Measurements from ENCODE around the gene SERINC2.

DNA sequence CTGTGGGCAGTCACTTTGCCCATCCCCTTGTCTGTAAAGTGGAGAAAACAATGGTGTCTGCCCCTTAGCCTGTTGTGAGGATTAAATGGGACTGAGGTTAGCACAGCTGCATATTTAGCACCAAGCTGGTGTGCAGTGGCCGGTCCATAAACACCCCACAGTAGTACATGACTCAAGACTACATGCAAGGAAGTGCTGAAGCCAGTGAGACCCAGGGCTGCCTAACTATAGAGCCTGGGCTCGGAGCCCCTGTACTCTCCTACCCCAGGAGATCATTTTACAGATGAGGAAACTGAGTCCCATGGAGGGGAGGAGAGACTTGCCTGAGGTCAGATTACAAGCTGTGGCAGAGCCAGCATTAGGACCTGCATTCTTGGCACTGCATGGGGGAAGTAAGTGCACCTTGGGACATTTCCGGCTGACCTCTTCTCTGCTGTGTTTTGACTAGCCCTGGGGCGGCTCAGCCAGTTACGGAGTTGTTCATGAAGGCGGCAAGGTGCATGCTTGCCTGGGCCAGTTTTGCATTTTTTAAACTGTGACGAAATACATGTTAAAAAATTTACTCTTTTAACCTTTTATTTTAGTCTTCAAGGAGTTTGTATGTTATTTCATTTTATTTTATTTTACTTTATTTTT, 3.2 kb downstream of the SERINC2 start:
- no peak for TF ChIP-seq GATA3 (IDR thresholded peaks at IDR 0.05; ENCODE audit: low read depth, low read length)
- TF ChIP-seq GATA2 (IDR thresholded peaks at IDR 0.05; ENCODE audit: low read depth, low read length): no peak
